RWPE1 (cell line): ENCODE data around the gene XKR7.

Source experiments
- CTCF ChIA-PET: fragments of 350-600 bp; sonication (Branson Sonifier 250); formaldehyde crosslinking; extraction: SDS; loops from one replicate; lab custom pipeline; 2021; lab: Yijun Ruan, JAX
- POLR2A ChIA-PET: fragments of 400-600 bp; formaldehyde crosslinking; extraction: SDS; loops from one replicate; lab custom pipeline; 2020; ENCODE audit warnings: antibody characterized with exemption; ENCODE audit not compliant: low non-redundant PET; lab: Yijun Ruan, JAX
- DNase-seq: peaks from one replicate; pipeline ENCODE4 v3.0.0; 2012; ENCODE audit warnings: low spot score
- H3K27ac ChIP-seq: fragments of 450-650 bp; 2 replicates; pipeline ENCODE4 v1.5.1; 2017
- TF ChIP-seq, protein P1 (sequence below): fragments of 450-650 bp; conservative IDR thresholded peaks from 2 replicates; pipeline ENCODE4 v1.5.1; 2017; ENCODE audit warnings: low read depth, mild to moderate bottlenecking

The XKR7 gene

DNA sequence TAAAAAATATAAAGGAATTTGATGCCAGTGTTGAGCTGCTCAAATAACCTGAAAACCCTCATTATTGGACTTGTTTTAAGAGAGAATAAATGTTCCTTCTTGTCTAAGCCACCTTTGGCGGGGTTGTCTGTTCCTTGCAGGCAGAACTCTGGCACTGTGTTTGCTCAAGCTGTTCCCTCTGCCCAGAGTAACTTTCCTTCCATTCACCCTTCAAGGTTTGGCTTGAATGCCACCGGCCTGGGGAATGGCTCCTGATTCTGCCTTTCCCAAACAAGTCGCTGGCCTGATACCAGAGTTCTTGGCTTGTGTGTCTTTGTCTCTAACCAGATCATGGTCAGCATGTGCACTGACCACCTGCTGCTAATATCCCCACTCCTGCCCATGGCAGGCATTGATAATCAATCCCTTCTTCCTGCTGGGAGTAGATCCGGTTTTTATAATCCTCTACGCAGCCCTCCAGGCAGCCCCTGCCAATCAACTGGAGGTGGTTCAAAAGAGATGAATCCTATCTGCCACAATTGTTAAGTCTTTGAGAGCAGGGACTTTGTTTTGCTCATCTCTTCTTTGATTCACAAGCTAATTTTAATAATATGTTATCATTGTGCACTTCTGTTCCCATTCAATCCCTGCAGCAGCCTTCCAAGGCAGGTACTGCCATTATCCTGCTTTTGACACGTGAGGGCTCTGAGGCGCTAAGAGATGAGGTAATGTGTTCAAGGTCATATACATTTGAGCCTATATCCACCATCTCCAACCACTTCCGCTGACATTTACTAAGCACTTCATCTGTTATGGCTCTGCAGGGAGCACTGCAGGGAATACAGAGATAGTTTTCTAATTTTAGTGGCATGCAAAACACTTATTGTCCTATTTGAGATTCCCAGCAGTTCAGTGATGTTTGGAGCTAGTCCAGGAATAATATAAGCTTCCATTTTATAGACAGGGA is 39.2 kb downstream of the XKR7 start:
- DNase-seq = no peak
- POLR2A ChIA-PET = no interaction called here
- CTCF ChIA-PET = interaction anchor here (0.7 to 1.0 kb wide), 2 partner anchors 11 to 101 kb away, joined by 3 to 4 read pairs; no protein-coding TSS in a partner anchor
- H3K27ac ChIP-seq = no peak overlapping the region
- TF ChIP-seq, protein P1, sequence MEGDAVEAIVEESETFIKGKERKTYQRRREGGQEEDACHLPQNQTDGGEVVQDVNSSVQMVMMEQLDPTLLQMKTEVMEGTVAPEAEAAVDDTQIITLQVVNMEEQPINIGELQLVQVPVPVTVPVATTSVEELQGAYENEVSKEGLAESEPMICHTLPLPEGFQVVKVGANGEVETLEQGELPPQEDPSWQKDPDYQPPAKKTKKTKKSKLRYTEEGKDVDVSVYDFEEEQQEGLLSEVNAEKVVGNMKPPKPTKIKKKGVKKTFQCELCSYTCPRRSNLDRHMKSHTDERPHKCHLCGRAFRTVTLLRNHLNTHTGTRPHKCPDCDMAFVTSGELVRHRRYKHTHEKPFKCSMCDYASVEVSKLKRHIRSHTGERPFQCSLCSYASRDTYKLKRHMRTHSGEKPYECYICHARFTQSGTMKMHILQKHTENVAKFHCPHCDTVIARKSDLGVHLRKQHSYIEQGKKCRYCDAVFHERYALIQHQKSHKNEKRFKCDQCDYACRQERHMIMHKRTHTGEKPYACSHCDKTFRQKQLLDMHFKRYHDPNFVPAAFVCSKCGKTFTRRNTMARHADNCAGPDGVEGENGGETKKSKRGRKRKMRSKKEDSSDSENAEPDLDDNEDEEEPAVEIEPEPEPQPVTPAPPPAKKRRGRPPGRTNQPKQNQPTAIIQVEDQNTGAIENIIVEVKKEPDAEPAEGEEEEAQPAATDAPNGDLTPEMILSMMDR = no peak

DNA sequence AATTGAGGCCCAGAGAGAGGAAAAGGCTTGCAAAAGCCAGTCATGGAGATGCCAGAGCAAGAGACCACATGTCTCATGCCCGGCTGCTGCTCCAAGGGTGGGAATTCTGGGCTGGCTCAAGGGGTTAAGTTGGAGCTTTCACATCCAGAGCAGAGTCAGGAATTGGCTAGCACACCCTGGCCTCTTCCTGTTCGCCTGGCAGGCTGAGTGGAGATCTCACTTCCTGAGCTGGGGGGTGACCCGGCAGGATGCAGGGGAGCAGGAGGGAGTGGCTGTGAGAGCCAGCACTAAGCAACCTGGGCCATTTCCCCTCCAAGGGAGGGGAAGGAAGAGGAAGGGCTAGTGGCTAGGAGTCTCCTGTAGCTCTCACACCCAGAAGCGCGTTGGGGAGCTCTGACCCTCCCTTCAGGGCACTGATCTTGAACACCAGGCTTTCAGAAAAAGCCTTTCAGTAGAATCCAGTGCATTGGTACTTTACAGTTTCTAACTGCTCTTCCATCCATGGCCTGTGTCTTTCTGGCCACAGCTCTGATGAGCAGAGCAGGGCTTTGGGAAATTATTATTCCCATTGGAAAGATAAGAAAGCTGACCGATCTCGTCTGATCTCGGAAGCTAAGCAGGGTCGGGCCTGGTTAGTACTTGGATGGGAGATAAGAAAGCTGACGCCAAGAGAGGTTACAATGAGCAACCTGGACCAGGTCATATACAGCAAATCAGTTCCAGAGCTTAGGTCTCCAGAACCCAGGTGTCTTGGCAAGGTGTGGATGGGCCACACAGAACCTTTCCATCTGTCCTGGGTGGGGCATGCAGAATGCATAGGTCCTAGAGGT is 40.1 kb downstream of the XKR7 start:
- ChIA-PET POLR2A (interaction anchor here (0.6 kb wide), 1 partner anchor 1333 kb away, joined by 7 read pairs; no protein-coding TSS in a partner anchor), CTCF (interaction anchor here (0.6 to 1.1 kb wide), 5 partner anchors 10 to 645 kb away, joined by 3 to 4 read pairs (median 3); no protein-coding TSS in a partner anchor)
- no peak for DNase-seq
- H3K27ac ChIP-seq = no peak overlapping the region
- TF ChIP-seq, protein P1 = no peak

DNA sequence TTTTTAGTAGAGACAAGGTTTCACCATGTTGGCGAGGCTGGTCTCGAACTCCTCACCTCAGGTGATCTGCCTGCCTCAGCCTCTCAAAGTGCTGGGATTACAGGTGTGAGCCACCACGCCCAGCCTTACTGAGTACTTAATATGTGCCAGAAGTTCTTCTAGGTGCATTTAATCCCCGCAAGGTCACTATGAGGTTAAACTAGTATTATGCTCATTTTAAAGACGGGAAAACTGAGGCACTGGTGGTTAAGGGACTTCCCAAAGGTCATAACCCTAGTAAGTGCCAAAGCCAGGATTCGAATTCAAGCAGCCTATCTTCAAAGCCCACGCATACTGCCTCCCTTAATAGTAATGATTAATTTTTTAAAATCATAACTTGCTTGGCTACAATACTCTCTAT is 41.6 kb downstream of the XKR7 start:
- no peak overlapping the region for H3K27ac ChIP-seq
- POLR2A ChIA-PET = no interaction called here
- CTCF ChIA-PET = no interaction called here
- TF ChIP-seq, protein P1 = no peak
- no peak for DNase-seq

DNA sequence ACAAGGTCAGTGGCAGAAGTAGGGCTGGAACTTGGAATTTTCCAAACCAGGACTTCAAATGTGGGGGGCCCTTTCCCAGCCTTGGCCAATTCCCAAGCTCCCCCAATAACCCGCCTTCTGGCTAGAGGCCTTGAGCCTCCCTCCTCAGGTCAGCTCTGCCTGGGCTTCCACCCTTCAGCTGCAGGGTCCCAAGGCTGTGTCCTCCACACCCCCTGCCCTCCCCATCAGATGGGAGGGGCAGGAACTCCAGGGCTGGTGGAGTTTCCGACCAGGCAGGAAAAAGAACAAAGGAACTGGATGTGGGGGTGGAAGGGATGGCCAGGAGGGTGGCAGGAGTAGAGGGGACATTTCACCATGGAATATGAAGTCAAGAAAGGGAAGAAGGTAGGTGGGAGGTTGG is 42.1 kb downstream of the XKR7 start, which contains the start of gene CCM2L:
Gene CCM2L (plus strand): TSS at position 338 of the 400 bp plus-strand sequence. CDS start 17 bp downstream, at position 355.
- CTCF ChIA-PET = no interaction called here
- POLR2A ChIA-PET = no interaction called here
- H3K27ac ChIP-seq = no peak within 1 kb of the TSS
- TF ChIP-seq, protein P1 = no peak
- no peak for DNase-seq

DNA sequence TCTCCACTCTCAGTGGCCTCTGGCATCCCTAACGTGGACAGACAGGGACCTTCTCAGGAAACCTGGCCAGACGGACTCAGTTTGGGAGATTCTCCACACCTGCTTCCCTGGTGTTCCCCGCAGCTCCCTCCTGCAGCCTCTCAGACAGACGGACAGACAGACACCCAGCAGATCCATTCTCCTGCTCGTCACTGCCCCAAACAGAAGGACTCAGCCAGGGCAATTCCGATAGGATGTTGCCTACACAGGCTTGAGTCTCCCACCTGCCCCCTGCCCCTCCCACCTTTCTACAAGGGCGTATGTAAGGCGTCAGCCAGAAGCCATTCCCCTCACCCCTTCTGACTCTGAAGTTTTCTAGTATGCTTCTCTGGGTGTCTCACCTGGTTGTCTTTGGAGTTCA is 42.7 kb downstream of the XKR7 start:
- TF ChIP-seq, protein P1 = no peak
- H3K27ac ChIP-seq = no peak overlapping the region
- ChIA-PET CTCF (no interaction called here), POLR2A (no interaction called here)
- DNase-seq = no peak

DNA sequence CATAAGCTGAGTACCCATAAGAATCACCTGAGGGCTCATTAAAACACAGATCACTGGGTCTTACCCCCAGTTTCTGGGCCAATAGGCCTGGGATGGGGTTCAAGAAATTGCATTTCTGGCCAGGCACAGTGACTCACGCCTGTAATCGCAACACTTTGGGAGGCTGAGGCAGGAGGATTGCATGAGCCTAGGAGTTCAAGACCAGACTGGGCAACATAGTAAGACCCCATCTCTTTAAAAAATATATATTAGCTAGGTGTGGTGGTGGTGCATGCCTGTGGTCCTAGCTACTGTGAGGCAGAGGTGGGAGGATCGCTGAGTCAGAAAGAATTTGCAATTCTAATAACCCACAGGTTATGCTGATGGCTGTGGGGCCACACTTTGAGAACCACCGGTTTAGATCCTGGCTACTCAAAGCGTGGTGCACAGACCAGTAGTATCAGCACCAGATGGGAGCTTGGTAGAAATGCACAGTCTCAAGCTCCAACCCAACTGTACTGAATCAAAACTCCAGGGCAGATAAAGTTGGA is 44.3 kb downstream of the XKR7 start:
- ChIA-PET CTCF (interaction anchor here (0.7 to 2.6 kb wide), 4 partner anchors 18 to 159 kb away, joined by 3 to 12 read pairs (median 3); no protein-coding TSS in a partner anchor), POLR2A (no interaction called here)

More for the DNA sequence above, 44.3 kb downstream of the XKR7 start:
- DNase-seq = no peak
- no peak overlapping the region for H3K27ac ChIP-seq
- TF ChIP-seq, protein P1 = no peak
